ENCODE data around the gene CERKL.

CERKL gene

GRCh38 chr2:181553244-181553643, 103.7 kb downstream of the CERKL start:
- no peak for TF ChIP-seq CTCF (IDR thresholded peaks at IDR 0.05; ENCODE audit: low read depth, low read length, missing control alignments)
- DNase-seq (ENCODE audit: extremely low read depth, low read depth) = peak; percentile 30

GRCh38 chr2:181552808-181553207, 104.1 kb downstream of the CERKL start:
- H3K4me3 ChIP-seq (replicated peaks; ENCODE audit: low read depth, low read length) = no peak overlapping the region
- TF ChIP-seq CTCF (IDR thresholded peaks at IDR 0.05; ENCODE audit: low read depth, low read length, missing control alignments) = no peak
- no peak for DNase-seq (ENCODE audit: extremely low read depth, low read depth)

More at GRCh38 chr2:181553244-181553643, 103.7 kb downstream of the CERKL start:
- H3K4me3 ChIP-seq (replicated peaks; ENCODE audit: low read depth, low read length) = no peak overlapping the region

- no peak for DNase-seq (ENCODE audit: extremely low read depth, low read depth)
- no peak overlapping the region for H3K4me3 ChIP-seq (replicated peaks; ENCODE audit: low read depth, low read length)
- TF ChIP-seq CTCF (IDR thresholded peaks at IDR 0.05; ENCODE audit: low read depth, low read length, missing control alignments) = no peak
Observed at GRCh38 chr2:181546086-181546485, 110.8 kb downstream of the CERKL start.

GRCh38 chr2:181542170-181542569, 114.7 kb downstream of the CERKL start:
- no peak overlapping the region for H3K4me3 ChIP-seq (replicated peaks; ENCODE audit: low read depth, low read length)
- no peak for TF ChIP-seq CTCF (IDR thresholded peaks at IDR 0.05; ENCODE audit: low read depth, low read length, missing control alignments)
- DNase-seq (ENCODE audit: extremely low read depth, low read depth) = no peak

- no peak for DNase-seq (ENCODE audit: extremely low read depth, low read depth)
- no peak overlapping the region for H3K4me3 ChIP-seq (replicated peaks; ENCODE audit: low read depth, low read length)
- TF ChIP-seq CTCF (IDR thresholded peaks at IDR 0.05; ENCODE audit: low read depth, low read length, missing control alignments) = no peak
Observed at GRCh38 chr2:181540421-181540820, 116.5 kb downstream of the CERKL start.

- H3K4me3 ChIP-seq (replicated peaks; ENCODE audit: low read depth, low read length) = no peak overlapping the region
- TF ChIP-seq CTCF (IDR thresholded peaks at IDR 0.05; ENCODE audit: low read depth, low read length, missing control alignments) = no peak
- no peak for DNase-seq (ENCODE audit: extremely low read depth, low read depth)
Observed at GRCh38 chr2:181536730-181537129, 120.2 kb downstream of the CERKL start.

- peak; percentile 21 for DNase-seq (ENCODE audit: extremely low read depth, low read depth)
- no peak for TF ChIP-seq CTCF (IDR thresholded peaks at IDR 0.05; ENCODE audit: low read depth, low read length, missing control alignments)
Observed at GRCh38 chr2:181528441-181528840, 128.5 kb downstream of the CERKL start.

More at GRCh38 chr2:181528441-181528840, 128.5 kb downstream of the CERKL start:
- no peak overlapping the region for H3K4me3 ChIP-seq (replicated peaks; ENCODE audit: low read depth, low read length)
